ENCODE data around the gene THSD4.

THSD4 gene

GRCh38 chr15:71515375-71516186 lies 400.3 kb downstream of the THSD4 start:
- no peak for DNase-seq

DNA sequence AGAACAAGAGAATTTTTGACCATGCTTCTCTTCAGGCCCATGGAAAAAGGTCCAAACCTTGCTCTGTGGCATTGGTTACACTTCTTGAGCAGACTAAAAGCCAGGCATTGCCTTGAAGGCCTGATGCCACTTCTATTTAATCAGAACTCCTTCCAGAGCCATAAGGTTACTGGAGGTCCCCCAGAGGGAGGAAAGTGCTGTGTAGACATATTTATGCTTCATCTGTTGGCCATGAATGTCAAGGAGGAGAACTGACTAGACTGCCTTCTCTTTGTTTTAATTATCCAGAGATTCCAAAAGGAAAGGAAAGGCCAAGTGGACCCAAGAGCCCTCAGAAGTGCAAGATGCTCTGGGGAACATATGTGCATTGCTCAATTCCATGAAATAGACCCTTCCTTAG lies 402.5 kb downstream of the THSD4 start:
- no peak for DNase-seq

- DNase-seq: no peak
These were observed 403.4 kb downstream of the THSD4 start for GRCh38 chr15:71518661-71519060.

DNA sequence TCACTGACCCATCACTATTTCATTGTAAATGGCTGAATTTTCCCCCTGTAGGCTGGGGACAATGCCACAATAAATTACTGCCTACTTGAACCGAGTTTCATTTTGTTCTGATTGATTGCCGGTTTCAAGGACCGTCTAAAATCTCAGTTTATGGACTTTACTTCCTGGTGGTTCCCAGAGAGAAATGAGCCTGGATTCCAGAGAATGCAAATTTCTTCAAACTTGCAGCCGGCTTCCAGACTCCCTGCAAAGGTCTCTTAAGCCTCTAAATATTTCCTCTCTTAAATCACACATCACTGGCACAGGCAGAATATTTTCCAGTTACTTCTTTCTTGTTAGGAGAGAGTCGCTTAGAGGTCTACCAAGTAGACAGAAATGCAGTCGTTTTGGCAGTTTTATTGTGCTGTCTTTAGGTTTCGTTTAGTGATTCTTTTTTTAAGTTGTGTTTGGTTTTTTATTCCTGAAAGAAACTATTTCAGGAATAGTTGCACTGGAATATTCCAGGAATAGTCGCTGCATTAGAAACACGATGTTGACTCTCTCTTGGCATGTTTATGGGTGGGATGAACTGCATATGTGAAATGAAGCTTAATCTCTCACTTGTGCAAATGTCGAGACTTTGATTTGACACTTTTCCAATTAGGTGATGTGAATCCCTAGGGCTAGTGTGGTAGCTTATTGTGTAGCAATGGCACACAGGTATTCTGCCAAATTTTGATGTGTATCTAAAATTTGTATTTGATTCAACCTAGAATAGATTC lies 411.0 kb downstream of the THSD4 start:
- no peak for DNase-seq

GRCh38 chr15:71529361-71529760 lies 414.1 kb downstream of the THSD4 start:
- no peak for DNase-seq

DNA sequence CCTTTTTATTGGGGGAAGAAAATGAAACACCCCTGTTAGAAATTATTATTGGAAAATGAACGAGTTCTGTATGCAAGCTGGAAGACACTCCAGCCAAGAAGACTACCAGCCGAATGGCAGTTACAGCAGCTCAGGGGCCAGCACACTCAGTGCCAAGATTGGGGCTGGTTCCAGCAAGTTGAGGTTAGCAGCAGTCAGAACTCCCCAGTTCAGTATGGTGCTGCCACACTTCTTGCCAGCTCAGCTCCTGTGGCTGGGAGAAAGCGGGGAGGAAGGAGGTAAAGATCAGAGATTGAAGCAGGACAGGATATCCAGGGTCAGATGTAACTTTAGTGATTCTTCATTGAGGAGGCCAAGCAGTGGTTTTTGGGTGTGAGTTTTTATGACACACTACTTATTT lies 414.8 kb downstream of the THSD4 start:
- DNase-seq: no peak

DNA sequence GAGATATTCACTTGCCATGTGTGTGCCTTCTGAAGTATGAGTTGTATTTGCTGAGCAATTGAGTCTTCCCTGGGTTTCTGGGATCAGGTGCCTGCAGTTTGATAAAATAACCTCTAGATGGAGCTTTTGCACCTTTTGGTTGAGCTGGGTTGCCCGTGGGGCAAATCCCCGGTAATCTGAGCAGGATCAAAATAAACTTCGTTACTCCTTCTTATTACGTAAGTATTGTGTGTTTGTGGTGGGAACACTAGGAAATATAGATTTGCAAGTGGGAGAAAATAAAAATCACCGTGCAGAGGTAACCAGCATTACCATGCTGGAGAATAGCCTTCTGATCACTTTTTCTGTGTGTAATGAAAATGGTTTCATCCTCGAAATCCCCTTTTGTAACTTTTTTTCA lies 417.7 kb downstream of the THSD4 start:
- DNase-seq: no peak

GRCh38 chr15:71538181-71538580 lies 422.9 kb downstream of the THSD4 start:
- DNase-seq: no peak

DNA sequence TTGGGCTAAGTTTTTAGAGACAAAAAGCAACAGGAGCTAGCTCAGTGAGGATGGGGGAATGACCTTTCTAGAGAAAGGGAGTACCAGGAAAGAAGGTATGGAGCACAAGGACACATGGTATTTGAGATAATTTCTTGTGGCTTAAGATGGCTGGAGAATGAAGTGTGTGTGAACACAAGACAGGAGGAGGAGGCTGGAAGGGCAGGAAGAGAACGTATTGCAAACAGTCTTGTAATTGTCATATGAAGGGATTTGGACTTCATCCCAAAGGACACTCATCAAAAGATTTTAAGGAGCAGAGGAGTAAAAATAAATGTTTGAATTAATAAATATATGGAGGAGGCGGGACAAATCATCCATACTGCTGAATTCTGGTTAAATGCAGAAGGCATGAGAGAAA lies 426.5 kb downstream of the THSD4 start:
- DNase-seq: no peak

GRCh38 chr15:71542836-71543235 lies 427.6 kb downstream of the THSD4 start:
- DNase-seq: no peak

DNA sequence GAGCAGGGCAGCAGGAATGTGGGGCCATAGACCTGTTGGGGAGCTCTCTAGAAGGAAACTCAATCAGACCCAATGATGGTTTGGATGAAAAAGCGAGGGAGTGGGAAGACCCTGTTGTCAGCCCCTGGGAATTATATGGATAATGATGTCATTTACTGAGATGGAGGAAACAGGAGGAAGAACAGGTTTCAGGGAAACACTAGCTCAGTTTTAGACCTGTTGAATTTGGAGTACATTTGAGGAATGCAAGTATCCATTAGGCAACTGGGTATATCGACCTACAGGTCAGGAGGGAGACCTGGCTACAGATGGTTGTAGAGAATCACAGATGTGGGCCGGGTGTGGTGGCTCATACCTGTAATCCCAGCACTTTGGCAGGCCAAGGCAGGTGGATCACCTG lies 428.1 kb downstream of the THSD4 start:
- no peak for DNase-seq

DNA sequence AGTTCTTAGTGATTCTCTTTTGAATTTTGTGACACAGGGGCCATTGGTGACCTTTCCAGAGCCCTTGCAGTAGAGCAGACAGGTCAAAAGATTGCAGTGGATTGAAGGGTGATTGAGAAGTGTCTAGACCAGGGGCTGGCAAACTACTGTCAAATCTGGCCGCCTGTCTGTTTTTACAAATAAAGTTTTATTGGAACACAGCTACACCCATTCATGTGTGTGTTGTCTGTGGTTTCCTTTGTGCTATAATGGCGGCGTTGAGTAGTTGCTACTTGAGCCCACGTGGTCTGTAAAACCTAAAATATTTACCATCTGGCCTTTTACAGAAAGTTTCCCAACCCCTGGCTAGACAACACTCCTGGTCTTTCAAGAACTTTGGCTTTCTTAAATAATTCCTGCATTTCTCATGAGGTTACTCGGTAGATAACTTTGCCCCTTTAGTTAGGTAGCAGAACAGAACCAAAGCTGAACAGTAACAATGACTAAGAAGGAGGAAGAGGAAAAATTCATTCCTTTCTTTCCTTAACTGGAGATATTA lies 430.0 kb downstream of the THSD4 start:
- DNase-seq: no peak

DNA sequence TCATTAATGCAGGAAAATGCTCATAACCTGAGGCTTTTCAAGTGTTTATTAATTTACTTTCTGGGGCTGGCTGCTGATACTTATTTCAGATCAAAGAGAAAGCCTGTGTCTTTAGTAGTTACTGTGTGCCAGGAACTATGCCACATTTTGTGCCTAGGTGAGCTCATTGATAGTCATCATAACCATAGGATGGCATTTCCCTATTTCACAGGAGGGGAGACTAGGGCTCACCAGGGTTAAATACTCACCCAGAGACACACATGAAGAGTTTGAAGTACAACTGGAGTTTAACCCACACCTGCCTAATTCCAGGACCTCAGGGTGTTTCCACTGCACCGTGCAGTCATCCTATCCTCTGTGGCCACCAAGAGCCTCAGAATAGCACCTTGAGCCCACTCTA lies 430.7 kb downstream of the THSD4 start:
- DNase-seq: no peak

DNA sequence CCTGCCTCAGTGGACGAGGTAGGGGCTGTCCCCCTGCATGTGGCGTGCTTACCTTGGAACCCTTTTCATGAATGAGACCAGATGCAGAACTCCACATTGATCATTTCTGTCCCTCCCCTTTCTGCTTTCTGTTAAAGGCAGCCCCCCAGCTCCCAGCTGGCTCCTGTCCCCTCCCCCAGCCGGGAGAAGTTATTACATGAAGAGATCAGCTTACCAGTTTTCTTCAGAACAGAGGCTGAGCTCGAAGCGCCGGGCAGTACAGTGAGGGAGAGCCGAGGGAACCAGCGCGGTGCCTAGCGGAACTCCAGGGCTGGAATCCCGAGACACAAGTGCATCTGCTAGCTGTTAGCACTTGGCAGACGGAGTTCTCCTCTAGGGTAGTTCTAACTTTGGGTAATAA lies 431.7 kb downstream of the THSD4 start:
- no peak for DNase-seq

DNA sequence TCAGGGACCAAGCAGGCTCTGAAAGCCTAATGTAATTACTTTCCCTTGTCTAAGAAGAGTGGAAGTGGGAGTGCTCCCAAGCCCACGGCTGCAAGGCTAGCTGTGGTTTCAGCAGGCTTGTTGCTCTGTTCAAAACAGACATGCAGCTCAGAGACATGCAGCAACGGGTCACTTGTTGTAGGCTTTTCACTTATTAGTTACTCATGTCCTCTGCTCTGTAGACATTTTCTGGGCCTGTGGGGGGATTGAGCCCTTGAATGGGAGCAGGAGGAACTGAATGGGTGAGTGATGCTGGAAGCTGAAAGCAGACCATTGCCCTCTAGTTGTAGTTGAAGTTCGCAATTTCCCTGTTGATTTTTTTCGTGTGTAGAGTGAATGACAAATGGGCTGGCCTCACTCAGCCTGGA lies 433.1 kb downstream of the THSD4 start:
- no peak for DNase-seq

DNA sequence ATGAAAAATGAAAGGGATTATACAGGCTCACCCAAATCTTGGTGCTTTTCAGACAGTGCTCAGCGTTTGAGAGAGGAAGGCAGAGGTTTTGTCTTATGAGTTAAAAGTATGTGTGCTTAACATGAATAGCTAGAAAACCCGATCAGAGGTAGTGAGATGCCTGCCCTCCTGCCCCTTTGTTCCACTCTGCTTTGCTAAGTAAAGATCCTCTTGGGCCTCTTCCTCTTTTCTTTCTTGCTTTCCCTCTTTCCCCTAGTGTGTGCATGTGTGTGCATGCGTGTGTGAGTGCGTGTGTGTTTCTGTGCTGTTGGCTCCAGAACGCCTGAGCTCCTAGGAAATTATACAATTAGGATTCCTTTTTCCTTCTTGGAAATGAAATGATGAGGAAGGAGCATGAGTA lies 433.8 kb downstream of the THSD4 start:
- no peak for DNase-seq

DNA sequence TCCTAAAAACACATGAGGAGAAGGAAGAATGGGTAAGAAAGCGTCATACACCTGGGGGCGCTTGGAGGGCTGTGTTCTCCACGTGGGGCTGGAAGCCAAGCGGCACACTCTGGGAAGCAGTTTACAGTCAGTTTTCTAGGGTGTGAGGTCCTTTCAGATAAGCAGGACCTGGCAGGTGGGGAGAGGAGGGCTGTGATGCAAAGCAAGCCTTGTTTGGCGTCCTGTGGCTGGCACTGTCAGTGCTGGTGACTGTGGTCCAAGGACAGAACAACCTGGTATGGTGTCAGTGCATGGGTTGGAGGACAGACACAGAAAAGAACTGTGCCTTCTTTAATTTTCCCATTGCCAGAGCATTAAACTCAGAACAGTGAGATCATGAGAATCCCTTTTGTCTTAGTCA lies 434.4 kb downstream of the THSD4 start:
- DNase-seq: no peak

DNA sequence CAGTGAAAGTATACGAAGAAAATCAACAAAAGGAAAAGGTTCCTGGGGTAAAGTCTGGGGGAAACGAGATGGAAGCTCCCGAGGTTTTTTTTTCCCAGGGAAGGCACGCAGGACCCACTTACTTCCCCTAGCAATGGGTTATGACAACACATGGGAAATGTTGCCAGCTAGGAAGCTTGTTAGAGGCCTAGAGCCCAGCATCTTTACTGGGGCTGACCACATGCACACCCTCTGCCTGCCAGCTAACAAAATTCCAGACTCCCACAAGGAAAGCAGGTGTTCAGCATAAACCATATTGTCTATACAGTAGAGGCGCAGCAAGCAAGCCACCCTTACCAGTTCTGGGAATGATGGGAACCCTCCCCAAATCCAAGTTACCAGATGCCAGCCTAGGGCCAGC lies 436.3 kb downstream of the THSD4 start:
- DNase-seq: no peak

DNA sequence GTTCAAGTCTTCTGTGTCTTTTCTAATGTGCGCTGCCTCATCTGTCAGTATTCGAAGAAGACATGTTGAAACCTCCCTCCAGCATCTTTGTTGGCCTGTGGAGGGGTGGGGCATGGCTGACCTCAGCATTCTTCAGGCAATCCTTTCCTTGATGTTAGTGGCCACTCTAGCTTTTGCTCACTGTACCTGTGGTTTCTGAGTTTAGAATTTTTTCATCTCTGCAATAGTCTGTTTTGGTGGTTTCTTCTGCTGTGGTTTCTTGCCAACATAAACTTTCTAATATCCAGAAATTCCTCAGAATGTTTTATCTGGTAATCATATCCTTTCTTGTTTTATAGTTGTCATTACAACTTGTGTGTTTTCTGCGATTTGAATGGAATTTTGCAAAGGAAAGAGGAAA lies 443.8 kb downstream of the THSD4 start:
- DNase-seq: no peak

DNA sequence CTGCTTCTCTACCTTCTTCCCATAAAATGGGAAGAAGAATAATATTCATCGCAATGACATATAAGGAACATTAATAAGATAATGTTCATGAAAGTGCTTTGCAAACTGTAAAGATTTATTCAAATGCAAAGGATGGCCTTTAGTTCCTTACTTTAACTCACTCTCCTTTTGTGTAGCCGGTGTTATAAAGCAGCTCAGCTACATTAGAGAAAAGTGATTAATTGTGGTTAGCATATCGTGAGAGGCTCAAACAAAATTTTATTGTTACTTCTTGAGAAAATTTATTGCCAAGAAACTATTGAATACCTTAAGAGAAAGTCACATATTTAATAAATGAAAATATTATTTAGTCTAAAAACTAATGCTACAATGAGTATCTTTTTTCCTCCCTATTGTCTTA lies 444.3 kb downstream of the THSD4 start:
- no peak for DNase-seq

DNA sequence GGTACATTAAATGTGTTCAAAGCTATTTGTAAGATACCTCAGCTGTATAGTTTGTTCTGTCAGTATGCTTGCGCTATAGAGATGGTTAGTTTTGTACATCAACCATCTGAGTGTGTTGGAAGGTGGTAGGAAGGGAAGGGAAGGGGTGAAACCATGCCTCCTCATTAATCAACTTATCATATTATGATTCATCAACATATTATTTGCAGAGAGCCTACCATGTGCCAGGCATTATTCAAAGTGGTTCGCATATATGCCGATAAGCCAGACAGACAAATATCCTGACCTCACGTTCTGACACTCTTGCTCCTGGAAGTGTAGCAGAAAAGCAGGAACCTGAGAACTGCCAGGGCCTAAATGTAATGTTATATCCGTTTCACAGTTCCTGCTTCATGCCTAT lies 447.0 kb downstream of the THSD4 start:
- no peak for DNase-seq

DNA sequence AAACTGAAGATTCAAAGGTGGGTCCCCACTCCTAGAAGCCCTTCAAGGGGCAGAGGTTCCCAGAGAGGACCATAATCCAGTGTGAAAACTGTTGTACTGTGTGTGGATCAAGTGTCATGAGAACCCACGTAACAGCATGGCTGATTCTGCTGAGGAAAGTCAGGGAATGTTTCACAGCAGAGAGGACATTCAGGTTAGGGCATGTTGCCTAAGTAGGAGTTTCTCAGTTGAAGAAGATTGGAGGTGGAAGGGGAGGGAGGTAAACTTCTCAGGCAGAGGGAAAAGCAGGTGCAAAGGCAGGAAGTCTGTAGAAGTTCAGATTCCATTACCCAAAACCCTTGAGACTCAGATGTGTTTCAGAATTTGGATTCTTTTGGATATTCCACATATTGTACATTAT lies 448.9 kb downstream of the THSD4 start:
- no peak for DNase-seq

GRCh38 chr15:71565006-71565405 lies 449.7 kb downstream of the THSD4 start:
- no peak for DNase-seq

DNA sequence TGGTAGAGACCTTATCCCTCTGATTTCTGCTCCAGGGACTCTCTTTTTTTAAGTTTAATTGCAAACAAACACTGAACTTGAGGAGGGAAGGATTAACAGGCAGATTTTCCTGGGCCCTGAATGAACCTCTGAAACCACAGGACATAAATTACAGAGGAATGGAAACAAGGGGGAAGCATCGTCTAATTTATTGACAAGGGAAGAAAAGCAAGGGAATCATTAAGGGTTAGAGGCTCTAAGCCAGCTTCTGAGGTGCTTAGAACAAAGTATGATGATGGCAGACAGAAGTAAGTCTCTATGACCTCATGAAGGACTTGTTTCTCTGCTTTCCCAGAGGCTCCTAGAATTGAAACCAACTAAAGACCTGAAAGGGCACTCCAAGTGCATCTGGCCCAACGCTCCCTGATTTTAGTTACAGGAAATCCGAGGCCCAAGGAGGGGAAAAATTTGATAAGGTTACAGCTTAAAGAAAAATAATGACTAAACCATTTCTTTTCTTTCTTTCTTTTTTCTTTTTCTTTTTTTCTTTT lies 450.4 kb downstream of the THSD4 start:
- no peak for DNase-seq
